HG03354 (cell line): ENCODE measurements around the gene TOR1AIP1.
"Not testable (repeated sequence)": the region's sequence is repeated elsewhere in the genome, so short reads cannot be mapped to it uniquely, and the experiment has no call there.

Source experiments
- ATAC-seq: cut with Tn5 transposase; IDR thresholded peaks from one replicate; pipeline ENCODE4 v1.9.1; 2021; ENCODE audit warnings: mild to moderate bottlenecking; ENCODE audit not compliant: unreplicated experiment, poor library complexity, severe bottlenecking

Gene TOR1AIP1

DNA sequence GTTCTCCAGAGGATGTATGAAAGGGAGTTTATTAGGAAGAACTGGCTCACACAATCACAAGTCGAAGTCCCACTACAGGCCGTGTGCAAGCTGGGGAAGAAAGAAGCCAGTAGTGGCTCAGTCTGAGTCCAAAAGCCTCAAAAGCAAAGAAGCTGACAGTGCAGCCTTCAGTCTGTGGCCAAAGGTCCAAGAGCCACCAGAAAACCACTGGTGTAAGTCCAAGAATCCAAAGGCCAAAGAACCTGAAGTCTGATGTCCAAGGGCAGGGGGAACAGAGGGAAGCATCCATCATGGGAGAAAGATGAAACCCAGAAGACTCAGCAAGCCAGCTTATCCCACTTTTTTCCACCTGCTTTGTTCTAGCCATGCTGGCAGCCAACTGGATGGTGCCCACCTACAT is 51.1 kb downstream of the TOR1AIP1 start:
- ATAC-seq, result no peak

DNA sequence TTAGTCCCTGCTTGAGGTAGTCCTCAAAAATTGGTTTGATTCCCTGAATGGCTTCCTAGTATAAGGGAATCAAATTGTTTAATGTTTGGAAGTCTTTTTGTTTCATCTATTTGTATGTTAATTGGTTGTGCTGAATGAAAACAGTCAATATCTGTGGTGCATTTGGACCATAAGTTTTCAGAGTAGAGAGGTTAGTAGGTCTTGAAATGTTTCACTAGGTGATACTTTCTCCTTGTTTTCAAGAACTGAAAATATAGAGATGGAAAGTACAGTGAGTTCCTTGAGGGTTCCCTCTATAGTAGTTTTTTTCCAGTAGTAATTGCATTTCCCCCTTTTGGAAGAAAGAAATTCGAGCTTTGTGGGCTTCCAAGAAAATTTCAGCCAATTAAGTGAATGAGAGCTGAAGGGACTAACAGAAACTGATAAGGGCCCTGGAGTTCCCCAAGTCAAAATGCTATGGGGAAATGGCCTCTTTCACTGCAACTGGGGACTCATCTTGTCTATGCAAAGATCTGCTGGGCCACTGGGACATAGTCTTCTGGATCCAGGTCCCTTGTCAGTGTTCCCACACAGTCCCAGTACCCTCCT is 53.9 kb downstream of the TOR1AIP1 start:
- ATAC-seq, result no peak

DNA sequence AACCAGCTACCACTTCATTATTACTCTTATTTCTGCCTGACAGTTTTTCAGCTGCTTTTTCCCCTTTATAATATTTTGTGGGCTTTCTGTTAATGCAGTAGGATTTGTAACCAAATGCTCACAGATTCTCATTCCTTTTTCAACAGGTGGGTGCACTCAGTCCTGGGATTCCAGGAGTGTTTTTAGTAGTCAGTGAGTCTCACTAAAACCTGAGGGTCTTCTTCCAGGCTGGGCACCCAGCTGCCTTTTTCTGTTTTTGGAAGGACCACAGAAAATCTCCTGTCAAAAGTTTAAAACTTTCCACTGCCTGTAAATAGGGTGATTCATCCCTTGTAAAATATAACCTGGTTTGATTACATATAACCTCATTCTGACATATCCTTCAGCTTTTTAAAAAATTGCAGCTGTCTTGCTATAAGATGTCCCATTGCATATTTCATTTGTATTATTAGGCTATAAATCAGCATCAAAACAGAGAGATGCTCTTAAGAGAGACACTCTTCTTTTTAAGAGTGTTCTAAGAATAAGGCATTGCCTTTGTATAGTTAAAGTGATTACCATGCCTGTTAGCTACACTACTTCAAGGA is 55.7 kb downstream of the TOR1AIP1 start:
- no peak for ATAC-seq

DNA sequence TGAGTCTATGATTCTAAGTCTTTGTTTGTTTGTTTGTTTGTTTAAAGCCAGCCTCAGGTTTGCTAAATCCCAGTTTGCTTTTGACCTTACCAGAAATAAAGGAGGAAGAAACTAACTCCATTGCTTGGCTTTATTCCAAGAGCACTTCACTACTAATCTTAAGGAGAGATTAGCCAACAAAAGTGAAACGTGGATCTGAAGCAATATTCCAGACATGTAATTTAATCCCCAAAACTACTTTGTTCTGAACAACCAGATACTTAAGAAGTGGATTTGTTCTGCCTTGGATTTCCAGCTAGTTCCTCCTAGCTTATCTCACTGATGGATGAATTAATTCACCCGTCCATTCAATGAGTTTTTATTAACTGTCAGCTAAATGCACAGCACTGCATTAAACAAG is 56.7 kb downstream of the TOR1AIP1 start:
- no peak for ATAC-seq

DNA sequence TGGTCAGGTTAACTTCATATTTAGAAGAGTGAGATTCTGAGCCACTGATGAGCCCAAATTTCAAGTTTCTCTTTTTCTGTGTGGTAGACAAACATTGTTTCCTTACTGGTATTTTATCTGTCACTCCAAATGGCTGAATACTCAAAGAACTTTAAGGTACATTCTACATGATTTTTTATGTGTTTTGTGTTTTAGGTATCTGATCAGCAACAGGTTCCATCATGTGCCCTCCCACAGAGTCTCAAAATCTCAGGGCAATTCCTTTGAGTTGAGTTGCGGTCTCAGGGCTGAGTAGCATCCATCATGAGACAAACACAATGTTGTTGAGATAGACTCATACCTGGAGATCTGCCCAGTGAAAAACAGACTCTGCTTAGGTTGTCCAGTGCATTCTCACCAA is 57.9 kb downstream of the TOR1AIP1 start:
- no peak for ATAC-seq

DNA sequence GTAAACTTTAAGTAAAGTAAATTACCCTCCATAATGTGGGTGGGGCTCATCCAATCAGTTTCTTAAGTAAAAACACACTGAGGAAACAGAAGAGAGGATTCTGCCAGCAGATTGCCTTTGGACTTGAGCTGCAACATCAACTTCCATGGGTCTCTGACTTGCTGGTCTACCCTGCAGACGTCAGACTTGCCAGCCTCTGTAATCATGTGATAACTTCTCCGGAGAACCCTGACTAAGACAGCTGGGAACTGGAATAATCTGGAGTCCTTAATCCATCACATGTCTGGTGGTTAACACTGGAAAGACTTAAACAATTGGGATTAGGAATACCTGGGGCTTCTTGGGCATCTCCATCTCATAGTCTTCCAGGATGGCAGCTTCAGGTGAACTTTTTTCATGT is 59.4 kb downstream of the TOR1AIP1 start:
- no peak for ATAC-seq

DNA sequence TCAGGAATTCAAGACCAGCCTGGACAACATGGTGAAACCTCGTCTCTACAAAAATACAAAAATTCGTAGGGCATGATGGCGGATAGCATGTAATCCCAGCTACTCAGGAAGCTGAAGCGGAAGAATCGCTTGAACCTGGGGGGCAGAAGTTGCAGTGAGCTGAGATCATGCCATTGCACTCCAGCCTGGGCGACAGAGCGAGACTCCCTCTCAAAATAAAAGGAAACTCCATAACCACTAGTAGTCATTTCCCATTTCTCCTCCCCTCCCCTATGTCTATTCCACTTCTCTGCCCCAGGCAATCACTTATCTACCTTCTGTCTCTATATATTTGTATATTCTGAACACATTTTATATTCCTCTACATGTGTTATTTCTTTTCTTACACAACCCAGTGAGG is 68.6 kb downstream of the TOR1AIP1 start:
- no peak for ATAC-seq

DNA sequence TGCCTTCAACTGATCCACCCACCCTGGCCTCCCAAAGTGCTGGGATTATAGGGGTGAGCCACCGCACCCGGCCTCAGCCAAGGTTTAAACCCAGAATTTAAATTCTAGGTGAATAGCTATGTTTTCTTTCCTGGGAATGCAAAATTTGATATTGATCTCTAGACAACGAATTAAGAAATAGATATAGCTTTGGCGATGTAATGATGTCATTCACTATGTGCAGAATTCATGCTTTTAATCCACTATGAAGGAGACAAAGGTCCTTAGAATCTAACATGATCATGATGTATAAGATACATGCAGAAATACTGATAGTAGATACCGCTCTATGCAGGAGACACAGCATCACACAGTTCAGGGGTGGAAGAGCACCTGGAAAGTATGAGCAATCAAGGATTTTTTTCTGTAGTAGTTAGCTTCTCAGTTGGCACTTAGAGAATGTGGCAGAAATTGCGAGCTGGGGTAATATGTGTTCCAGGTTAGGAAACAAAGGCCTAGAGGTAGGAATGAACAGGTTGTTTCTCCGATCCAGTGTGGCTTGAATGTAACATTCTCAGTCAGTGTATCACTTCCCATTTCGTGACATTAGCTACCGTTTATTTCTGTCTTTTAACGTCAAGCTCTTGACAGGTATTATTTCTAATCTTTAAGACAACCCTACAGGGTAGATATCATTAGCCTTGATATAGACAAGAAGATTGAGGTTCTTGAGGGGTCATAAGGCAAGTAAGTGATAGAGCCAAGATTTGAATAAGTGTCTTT is 69.5 kb downstream of the TOR1AIP1 start:
- ATAC-seq, result no peak

DNA sequence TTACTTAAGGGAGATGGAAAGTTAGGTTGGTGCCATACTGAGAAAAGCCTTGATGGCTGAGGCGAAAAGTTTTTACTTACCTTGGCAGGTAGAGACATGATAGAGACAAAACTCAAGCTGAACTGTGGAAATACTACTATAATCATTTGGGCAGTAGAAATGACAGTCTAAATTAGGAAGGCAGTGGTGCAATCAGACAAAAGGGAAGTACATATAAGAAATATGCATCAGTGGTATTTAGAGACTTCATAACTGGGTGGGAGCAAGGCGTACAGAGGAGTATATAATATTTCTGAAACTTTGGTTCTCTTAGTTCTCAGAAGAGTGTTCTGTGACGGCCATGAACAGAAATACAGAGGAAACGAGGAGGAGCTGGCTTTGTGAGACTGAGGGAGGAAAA is 70.1 kb downstream of the TOR1AIP1 start:
- ATAC-seq, result no peak

DNA sequence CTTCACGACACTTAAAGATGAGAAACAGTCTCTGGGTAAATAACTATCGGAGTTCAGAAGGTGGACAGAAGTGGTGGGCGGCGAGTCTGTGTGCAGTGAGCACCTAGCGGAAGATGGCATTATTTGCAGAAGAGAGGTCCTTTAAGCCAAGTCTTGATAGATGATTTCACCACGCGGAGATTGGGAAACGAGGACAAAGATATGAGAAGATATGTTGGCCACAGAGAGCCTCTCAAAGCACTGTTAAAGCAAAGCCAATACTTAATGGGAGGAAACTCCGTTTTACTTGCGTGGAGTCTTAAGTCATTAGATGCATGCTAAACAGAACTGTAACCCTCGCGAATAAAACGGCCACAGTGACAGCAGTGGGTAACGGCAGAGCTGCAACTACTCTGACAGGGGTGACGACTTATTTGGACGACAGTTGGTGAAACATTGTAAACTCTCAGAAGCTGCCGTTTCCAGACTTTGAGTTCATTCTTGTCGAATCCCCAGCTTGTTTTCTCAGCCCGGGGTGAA is 71.9 kb downstream of the TOR1AIP1 start:
- ATAC-seq, result peak; percentile 37

DNA sequence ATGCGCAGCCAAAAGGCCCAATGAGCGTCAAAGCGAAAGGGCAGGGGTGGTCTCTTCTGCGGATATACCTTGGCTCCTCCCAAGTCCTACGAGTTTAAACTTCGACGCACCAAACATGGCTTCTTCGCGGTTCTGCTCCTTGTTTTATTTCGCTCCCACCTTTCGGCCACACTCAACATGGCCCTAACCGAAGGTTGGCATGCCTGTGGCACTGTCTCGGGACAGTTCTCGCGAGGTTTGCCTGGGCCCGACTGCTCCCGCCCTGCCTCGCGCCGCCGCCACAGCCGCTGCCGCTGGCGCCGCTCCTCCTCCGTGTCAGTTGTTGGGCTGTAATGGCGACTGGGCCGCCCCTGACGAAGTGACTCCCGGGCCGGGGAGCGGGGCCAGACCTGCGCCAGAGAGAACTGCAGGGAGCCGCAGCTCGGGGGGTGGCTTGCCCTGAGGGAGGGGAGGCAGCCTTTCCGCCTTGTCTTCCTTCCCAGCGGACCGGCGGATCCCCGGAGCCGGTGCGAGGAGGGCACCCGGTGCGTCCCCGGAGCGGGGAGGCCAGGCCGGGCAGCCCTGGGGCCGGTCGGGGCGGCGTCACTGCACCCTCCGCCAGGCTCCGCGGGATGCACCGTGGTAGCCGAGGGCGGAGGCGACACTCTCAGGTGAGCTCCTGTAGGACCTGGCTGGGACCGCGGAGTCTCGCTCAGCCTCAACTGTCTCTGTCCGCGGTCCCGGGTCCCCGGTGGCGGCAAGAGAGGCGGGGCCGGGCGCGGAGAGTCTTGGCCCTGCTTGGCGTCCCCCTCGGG is 72.6 kb downstream of the TOR1AIP1 start, which contains the start of gene CEP350:
CEP350 (plus strand) TSS at position 318 of the 794 bp plus-strand sequence. CDS start 31,372 bp downstream, outside the sequence.
- ATAC-seq, result peak; percentile 91

DNA sequence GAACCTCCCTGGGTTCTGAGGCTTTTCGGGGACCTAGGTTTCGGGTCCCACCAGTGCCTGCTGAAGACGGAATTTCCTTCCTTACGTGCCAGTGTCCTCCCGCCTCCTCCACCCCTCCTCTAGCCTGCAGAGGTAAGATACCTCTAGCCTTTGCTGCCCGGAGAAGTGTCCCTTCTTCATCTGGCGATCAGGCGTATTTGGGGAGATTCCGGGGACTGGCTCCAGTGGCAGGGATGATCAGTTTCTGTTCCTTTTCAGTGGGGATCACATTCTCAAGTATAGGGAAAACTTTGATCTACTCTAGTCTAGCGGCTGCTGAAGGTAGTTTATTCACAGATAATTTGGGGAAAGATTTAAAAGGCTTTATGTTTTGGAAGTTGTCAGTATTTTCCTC is 73.2 kb downstream of the TOR1AIP1 start:
- ATAC-seq, result no peak

DNA sequence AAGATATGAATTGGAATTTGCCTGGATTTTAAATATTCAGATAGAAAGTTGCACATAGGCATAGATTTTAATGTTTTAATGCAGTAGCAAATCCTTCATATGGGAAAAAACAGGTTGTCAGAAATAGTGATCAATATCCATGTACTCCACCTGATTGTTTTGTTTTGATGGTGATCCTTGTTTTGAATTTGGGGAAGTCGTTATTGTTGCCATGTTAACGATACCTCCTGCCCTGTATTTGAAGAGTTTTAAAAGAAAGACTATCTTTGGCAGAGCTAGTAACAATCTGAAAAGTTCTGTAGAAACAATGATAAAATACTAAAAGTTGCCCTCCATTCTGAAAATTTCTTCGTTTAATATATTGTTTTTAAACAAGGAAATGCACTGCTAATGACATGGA is 73.6 kb downstream of the TOR1AIP1 start:
- no peak for ATAC-seq

DNA sequence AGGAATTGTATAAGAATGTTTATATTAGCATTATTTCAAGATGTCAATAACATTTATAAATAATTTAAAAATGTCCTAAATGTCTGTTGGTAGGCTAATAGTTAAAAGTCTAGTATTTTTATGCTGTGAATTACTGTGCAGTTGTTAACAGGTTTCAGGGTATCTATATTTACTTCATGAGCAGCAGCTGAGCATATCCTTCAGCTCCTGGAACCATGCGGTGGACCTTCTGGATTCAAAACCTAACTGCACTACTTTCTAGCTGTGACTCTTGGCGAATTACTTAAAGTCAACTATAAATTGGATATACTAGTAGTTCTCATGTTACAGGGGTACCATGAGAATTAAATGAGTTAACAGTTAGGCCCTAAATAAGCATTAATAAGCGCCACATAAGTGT is 76.3 kb downstream of the TOR1AIP1 start:
- no peak for ATAC-seq

DNA sequence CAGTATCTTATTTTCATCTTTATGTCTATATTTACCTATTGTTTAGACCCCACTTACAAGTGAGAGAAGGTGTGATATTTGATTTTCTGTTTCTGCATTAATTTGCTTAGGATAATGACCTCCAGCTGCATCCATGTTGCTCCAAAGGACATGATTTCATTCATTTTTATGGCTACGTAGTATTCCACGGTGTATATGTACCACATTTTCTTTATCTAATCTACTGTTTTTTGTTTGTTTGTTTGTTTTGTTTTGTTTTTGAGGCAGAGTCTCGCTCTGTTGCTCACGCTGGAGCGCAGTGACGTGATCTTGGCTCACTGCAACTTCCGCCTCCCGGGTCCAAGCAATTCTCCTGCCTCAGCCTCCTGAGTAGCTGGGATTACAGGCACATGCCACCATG is 80.1 kb downstream of the TOR1AIP1 start:
- not testable (repeated sequence) for ATAC-seq

DNA sequence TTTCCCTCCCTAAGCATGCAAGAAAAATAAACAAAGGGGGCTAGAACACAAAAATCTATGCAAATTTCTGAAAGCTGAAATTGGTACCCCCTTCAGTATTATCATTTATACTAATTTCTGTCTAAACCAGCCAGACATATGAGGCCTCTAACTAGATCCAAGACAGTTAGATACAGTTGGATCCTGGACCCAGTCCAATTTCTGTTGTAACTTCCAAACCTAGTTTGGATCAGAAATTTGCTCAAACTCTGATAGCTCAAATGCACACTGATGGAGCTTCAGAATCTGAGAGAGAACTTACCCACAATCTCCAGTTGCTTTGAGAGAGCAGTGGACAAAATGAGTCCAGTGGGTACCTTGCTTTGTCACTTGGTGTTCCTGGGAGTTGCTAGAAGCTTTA is 84.5 kb downstream of the TOR1AIP1 start:
- no peak for ATAC-seq

DNA sequence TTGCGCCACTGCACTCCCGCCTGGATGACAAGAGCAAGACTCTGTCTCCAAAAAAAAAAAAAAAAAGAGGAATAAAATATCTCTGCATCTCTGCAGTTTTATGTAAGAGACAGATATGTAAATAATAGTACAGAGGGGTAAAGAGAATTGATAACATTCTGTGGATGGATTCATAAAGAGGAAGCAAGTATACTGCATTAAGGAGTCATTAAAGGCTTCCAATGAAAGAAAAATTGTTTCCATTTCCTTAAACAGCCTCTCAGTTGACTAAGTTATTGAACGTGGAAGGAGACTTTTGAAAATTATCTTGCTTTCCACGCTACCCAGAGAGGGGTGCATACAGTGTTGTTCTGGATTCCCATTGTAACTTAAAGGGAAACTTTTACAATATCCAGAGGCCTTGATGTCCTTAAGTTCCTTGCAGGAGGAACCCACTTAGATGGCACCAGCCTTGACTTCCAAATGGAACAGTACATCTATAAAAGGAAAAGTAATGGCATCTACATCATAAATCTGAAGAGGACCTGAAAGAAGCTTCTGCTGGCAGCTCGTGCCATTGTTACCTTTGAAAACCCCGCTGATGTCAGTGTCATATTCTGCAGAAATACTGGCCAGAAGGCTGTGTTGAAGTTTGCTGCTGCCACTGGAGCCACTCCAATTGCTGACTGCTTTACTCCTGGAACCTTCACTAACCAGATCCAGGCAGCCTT is 86.4 kb downstream of the TOR1AIP1 start:
- ATAC-seq, result no peak

DNA sequence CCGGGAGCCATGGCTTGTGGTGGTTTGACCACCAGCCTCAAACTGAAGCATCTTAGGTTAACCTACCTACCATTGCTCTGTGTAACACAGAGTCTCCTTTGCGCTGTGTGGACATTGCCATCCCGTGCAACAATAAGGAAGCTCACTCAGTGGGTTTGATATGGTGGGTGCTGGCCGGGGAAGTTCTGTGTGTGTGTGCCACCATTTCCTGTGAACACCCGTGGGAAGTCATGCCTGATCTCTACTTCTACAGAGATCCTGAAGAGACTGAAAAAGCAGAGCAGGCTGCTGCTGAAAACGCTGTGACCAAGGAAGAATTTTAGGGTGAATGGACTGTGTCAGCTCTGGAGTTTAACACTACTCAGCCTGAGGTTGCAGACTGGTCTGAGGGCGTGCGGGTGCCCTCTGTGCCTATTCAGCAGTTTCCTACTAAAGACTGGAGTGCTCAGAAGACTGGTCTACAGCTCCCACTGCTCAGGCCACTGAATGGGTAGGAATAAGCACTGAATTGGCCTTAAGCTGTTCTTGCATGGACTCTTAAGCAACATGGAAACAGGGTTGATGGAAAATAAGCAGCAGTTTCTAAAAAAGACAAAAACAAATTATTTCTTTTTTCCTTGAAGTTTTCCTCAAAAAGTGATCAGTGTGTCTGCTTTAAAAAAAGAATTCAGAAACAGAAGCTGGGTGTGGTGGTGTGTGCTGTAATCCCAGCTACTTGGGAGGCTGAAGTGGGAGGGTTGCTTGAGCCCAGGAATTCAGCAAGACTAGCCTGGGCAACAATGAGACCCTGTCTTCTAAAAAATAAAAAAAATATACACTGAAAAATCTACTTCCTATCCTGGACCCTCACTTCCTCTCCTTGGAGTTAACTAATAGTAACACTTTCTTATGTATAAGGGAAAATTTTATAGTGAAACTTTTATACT is 87.2 kb downstream of the TOR1AIP1 start:
- ATAC-seq, result no peak
